Activated CD8-positive, alpha-beta T cell treated with anti-CD3 and anti-CD28 coated beads for 36 hours (primary cell): ENCODE measurements around the gene TUBA4B. TPM values are rescaled to one million over a fixed set of nuclear protein-coding genes. Genes with fewer than 3 reads are reported as not detected.

Experiments used
- ATAC-seq: fragments of 200-7000 bp; cut with Tn5 transposase; one replicate; pipeline ENCODE4 v1.10.0; 2021; ENCODE audit warnings: mild to moderate bottlenecking, moderate library complexity
- CTCF ChIA-PET: fragments of 350-600 bp; sonication (Branson Sonifier 250); formaldehyde crosslinking; loops from one replicate; lab custom pipeline; 2021; ENCODE audit warnings: antibody characterized with exemption; lab: Charles Lee
- POLR2A ChIA-PET: fragments of 350-600 bp; sonication (Branson Sonifier 250); formaldehyde crosslinking; loops from one replicate; lab custom pipeline; 2021; ENCODE audit warnings: antibody characterized with exemption; lab: Charles Lee
- DNase-seq: peaks from one replicate; pipeline ENCODE4 v3.0.0-alpha.2; 2020
- H3K27ac Mint-ChIP-seq: one replicate; pipeline ENCODE4 v1.8.0; 2021; ENCODE audit warnings: mild to moderate bottlenecking, mixed read lengths
- H3K27me3 Mint-ChIP-seq: one replicate; pipeline ENCODE4 v1.8.0; 2021; ENCODE audit warnings: mixed read lengths
- H3K36me3 Mint-ChIP-seq: one replicate; pipeline ENCODE4 v1.8.0; 2021; ENCODE audit warnings: low read depth, mixed read lengths
- H3K4me1 Mint-ChIP-seq: one replicate; pipeline ENCODE4 v1.8.0; 2021; ENCODE audit warnings: low read depth, mixed read lengths
- H3K4me3 Mint-ChIP-seq: one replicate; pipeline ENCODE4 v1.8.0; 2021; ENCODE audit warnings: mild to moderate bottlenecking, moderate library complexity, mixed read lengths
- H3K9me3 Mint-ChIP-seq: one replicate; pipeline ENCODE4 v1.8.0; 2021; ENCODE audit warnings: mixed read lengths
- CTCF ChIP-seq: fragments of 200-600 bp; IDR thresholded peaks from one replicate; pipeline ENCODE4 v1.8.0; 2022; ENCODE audit warnings: antibody characterized with exemption, mild to moderate bottlenecking
- intact Hi-C: fragments of 100-400 bp; cut with micrococcal nuclease; formaldehyde crosslinking; loops from one replicate; pipeline ENCODE4 v1.10.0; 2022
- total RNA-seq, 2 experiments: library from RNA; stranded (reverse); gene quantifications; one replicate each; pipeline ENCODE4 v1.2.3, GENCODE V29; 2021

The TUBA4B gene
- total RNA-seq, 2 experiments from 2014 or later, result not detected

- Mint-ChIP-seq H3K4me3 (no peak overlapping the region), H3K36me3 (no peaks in the 10 kb centered on the region), H3K27me3 (peaks cover 7% of the 10 kb centered on the region), H3K27ac (no peak overlapping the region), H3K4me1 (peaks cover 32% of the 10 kb centered on the region), H3K9me3 (no peaks in the 10 kb centered on the region)
- CTCF ChIA-PET, result interaction anchor here (1.3 to 13.0 kb wide), 6 partner anchors 17 to 144 kb away, joined by 3 to 336 read pairs (median 28); partner anchors contain the start of genes DNAJB2, NHEJ1 and TUBA4A
- DNase-seq (no peak), ATAC-seq (no peak)
- POLR2A ChIA-PET, result interaction anchor here (0.8 to 4.1 kb wide), 2 partner anchors 43 to 68 kb away, joined by 3 to 25 read pairs; partner anchors contain the start of genes ANKZF1, ATG9A, TUBA4A and TUBA4B
- intact Hi-C loops, result loop anchor here (5.0 kb wide), 2 partner anchors 50 to 70 kb away; partner anchors contain the start of genes ANKZF1, ATG9A, GLB1L and STK16
- TF ChIP-seq CTCF, result no peak
These were observed 43.8 kb downstream of the TUBA4B start for GRCh38 chr2:219296631-219297391.

- Mint-ChIP-seq H3K36me3 (no peaks in the 10 kb centered on the region), H3K27ac (no peak overlapping the region), H3K9me3 (no peaks in the 10 kb centered on the region), H3K27me3 (peaks cover 7% of the 10 kb centered on the region), H3K4me3 (no peak overlapping the region), H3K4me1 (peaks cover 32% of the 10 kb centered on the region)
- no peak for ATAC-seq
- intact Hi-C loops, result loop anchor here (5.0 kb wide), 2 partner anchors 51 to 71 kb away; partner anchors contain the start of genes ANKZF1, ATG9A, GLB1L and STK16
- POLR2A ChIA-PET, result interaction anchor here (0.8 to 1.1 kb wide), 3 partner anchors 10 to 69 kb away, joined by 3 read pairs; partner anchors contain the start of genes ANKZF1, ATG9A and TUBA4B
- CTCF ChIA-PET, result interaction anchor here (0.6 to 13.0 kb wide), 19 partner anchors 7 to 340 kb away, joined by 3 to 336 read pairs (median 6); partner anchors contain the start of genes CNPPD1, DNAJB2, GLB1L and NHEJ1
- no peak for DNase-seq
- no peak for TF ChIP-seq CTCF
These were observed 44.9 kb downstream of the TUBA4B start for GRCh38 chr2:219297766-219298456.

GRCh38 chr2:219298759-219299371 is 45.8 kb downstream of the TUBA4B start:
- intact Hi-C loops, result loop anchor here (5.0 kb wide), 2 partner anchors 52 to 72 kb away; partner anchors contain the start of genes ANKZF1, ATG9A, GLB1L and STK16
- Mint-ChIP-seq H3K27me3 (peaks cover 11% of the 10 kb centered on the region), H3K4me3 (peak overlapping the region; percentile 64), H3K27ac (peak overlapping the region; percentile 17), H3K9me3 (no peaks in the 10 kb centered on the region), H3K4me1 (peaks cover 32% of the 10 kb centered on the region), H3K36me3 (no peaks in the 10 kb centered on the region)
- POLR2A ChIA-PET, result interaction anchor here (1.0 to 1.5 kb wide), 5 partner anchors 9 to 139 kb away, joined by 3 to 4 read pairs (median 3); no protein-coding TSS in a partner anchor
- peak; percentile 93 for TF ChIP-seq CTCF
- CTCF ChIA-PET, result interaction anchor here (0.7 to 13.0 kb wide), 35 partner anchors 8 to 319 kb away, joined by 3 to 336 read pairs (median 4); partner anchors contain the start of genes ABCB6, CNPPD1, DNAJB2 and GLB1L
- ATAC-seq (peak; percentile 77), DNase-seq (peak; percentile 94)

- H3K36me3 Mint-ChIP-seq, result no peaks in the 10 kb centered on the region
- TF ChIP-seq CTCF, result no peak
- H3K4me1 Mint-ChIP-seq, result peaks cover 27% of the 10 kb centered on the region
- H3K27ac Mint-ChIP-seq, result peak overlapping the region; percentile 17
- no peak for DNase-seq
- ATAC-seq, result no peak
- intact Hi-C loops, result loop anchor here (5.0 kb wide), 2 partner anchors 52 to 72 kb away; partner anchors contain the start of genes ANKZF1, ATG9A, GLB1L and STK16
- POLR2A ChIA-PET, result interaction anchor here (1.0 to 1.5 kb wide), 5 partner anchors 11 to 140 kb away, joined by 3 to 4 read pairs (median 3); no protein-coding TSS in a partner anchor
- H3K4me3 Mint-ChIP-seq, result peak overlapping the region; percentile 64
- peaks cover 11% of the 10 kb centered on the region for H3K27me3 Mint-ChIP-seq
- CTCF ChIA-PET, result interaction anchor here (0.7 to 13.0 kb wide), 32 partner anchors 9 to 270 kb away, joined by 3 to 336 read pairs (median 4); partner anchors contain the start of genes ABCB6, CNPPD1, DNAJB2 and GLB1L
- H3K9me3 Mint-ChIP-seq, result no peaks in the 10 kb centered on the region
These were observed 46.3 kb downstream of the TUBA4B start for GRCh38 chr2:219299372-219299760.
